ENCODE data around the gene TIGD6. TPM values are rescaled to one million over a fixed set of nuclear protein-coding genes. Genes with fewer than 3 reads are reported as not detected.
"Not testable (repeated sequence)": the region's sequence is repeated elsewhere in the genome, so short reads cannot be mapped to it uniquely, and the experiment has no call there.

TIGD6 gene
- total RNA-seq, 4 donors from 2014 or later = 2.4 to 5.1 (median 3.8) TPM

GRCh38 chr5:149948993-149949392 lies 51.5 kb downstream of the TIGD6 start:
- TF ChIP-seq POLR2A (IDR thresholded peaks at IDR 0.05) = no peak
- TF ChIP-seq EP300 (IDR thresholded peaks at IDR 0.05) = no peak
- TF ChIP-seq POLR2AphosphoS5 (IDR thresholded peaks at IDR 0.05) = no peak
- TF ChIP-seq CTCF (IDR thresholded peaks at IDR 0.05) = no peak
- Histone ChIP-seq H3K27me3 (no peaks in the 10 kb centered on the region), H3K4me1 (no peaks in the 10 kb centered on the region), H3K4me3 (no peak overlapping the region), H3K27ac (no peak overlapping the region), H3K36me3 (no peaks in the 10 kb centered on the region), H3K9me3 (no peaks in the 10 kb centered on the region)
- 73 to 78% methylated on average over 4 to 5 of the region's 5 CpGs for WGBS, 2 donors (ENCODE audit: low coverage in 1 of 2)
- no peak for ATAC-seq

- Histone ChIP-seq H3K9me3 (no peaks in the 10 kb centered on the region), H3K27ac (no peak overlapping the region), H3K4me3 (no peak overlapping the region), H3K4me1 (no peaks in the 10 kb centered on the region), H3K36me3 (no peaks in the 10 kb centered on the region), H3K27me3 (no peaks in the 10 kb centered on the region)
- no peak for ATAC-seq
- WGBS, 2 donors (ENCODE audit: low coverage in 1 of 2) = 68 to 75% methylated on average over 3 of the region's 3 CpGs
- TF ChIP-seq EP300 (IDR thresholded peaks at IDR 0.05) (no peak), POLR2A (IDR thresholded peaks at IDR 0.05) (no peak), CTCF (IDR thresholded peaks at IDR 0.05) (no peak), POLR2AphosphoS5 (IDR thresholded peaks at IDR 0.05) (no peak)
Observed at GRCh38 chr5:149946118-149946517, 54.3 kb downstream of the TIGD6 start.

- no peak for ATAC-seq
- Histone ChIP-seq H3K27ac (no peak within 1 kb of the TSS), H3K27me3 (no peaks in the 10 kb centered on the region), H3K9me3 (no peaks in the 10 kb centered on the region), H3K4me1 (no peaks in the 10 kb centered on the region), H3K36me3 (no peaks in the 10 kb centered on the region), H3K4me3 (no peak within 1 kb of the TSS)
- no CpG with 5 or more reads among the region's 2 CpGs for WGBS, 2 donors (ENCODE audit: low coverage in 1 of 2)
- no peak for TF ChIP-seq POLR2AphosphoS5 (IDR thresholded peaks at IDR 0.05)
- TF ChIP-seq POLR2A (IDR thresholded peaks at IDR 0.05) = no peak
- TF ChIP-seq EP300 (IDR thresholded peaks at IDR 0.05) = no peak
- no peak for TF ChIP-seq CTCF (IDR thresholded peaks at IDR 0.05)
Observed at GRCh38 chr5:149944666-149945065, 55.8 kb downstream of the TIGD6 start, which contains the start of gene PDE6A. Gene PDE6A (minus strand): TSS chr5:149944793. CDS start chr5:149944673, 120 bp downstream.

- H3K27me3 ChIP-seq, ATAC-seq, H3K27ac ChIP-seq, H3K4me3 ChIP-seq, H3K9me3 ChIP-seq, H3K4me1 ChIP-seq, H3K36me3 ChIP-seq: not testable (repeated sequence)
- 81 to 100% methylated on average over 3 of the region's 6 CpGs for WGBS, 2 donors (ENCODE audit: low coverage in 1 of 2)
Observed at GRCh38 chr5:149943177-149943949, 57.1 kb downstream of the TIGD6 start.

Other genes starting within 250 kb of the TIGD6 start
- under 1 TPM in 1 of 4 donors, not detected in 3; 0.05 TPM for gene PDE6A, start 55.9 kb downstream of the TIGD6 start, total RNA-seq
- gene SLC26A2, start 39.9 kb downstream of the TIGD6 start, total RNA-seq = 10 to 100 TPM in 1 of 4 donors, 1 to 10 TPM in 3; 7.9 to 14.5 (median 8.6) TPM
- gene HMGXB3, start 85 bp upstream of the TIGD6 start, total RNA-seq = 10 to 100 TPM; 21.8 to 30.2 (median 24.2) TPM
- gene CSF1R, start 85.9 kb upstream of the TIGD6 start, total RNA-seq = 10 to 100 TPM; 12.3 to 58.0 (median 35.2) TPM
- 100 to 1,000 TPM in 3 of 4 donors, 10 to 100 TPM in 1; 87.5 to 161 (median 113) TPM for gene PDGFRB, start 155.2 kb upstream of the TIGD6 start, total RNA-seq
- gene CDX1, start 166.1 kb upstream of the TIGD6 start, total RNA-seq = not detected
- not detected for gene SLC6A7, start 189.4 kb upstream of the TIGD6 start, total RNA-seq

Data from gastroesophageal sphincter (tissue), 4 donors.